ENCODE data around the gene NFIX.

The NFIX gene

DNA sequence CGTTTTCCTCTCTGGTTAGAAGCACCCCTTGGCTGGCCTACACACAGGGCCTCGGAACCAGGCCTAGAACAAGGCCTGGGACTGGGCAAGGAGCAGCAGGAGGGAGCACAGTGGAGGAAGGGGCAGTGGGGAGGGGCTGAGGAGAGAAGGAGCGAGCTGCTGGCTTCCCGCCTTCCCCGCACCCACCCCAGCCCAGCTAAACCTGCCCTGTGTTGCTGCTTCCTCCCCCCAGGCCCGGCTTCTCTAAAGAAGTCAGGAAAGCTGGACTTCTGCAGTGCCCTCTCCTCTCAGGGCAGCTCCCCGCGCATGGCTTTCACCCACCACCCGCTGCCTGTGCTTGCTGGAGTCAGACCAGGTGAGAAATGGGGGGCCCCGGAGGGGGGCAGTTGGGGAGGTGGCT is 83.1 kb downstream of the NFIX start:
- peak overlapping the region; percentile 37 for H3K56ac ChIP-seq (ENCODE audit: low read length)
- WGBS (ENCODE audit: extremely low coverage, insufficient coverage, low lambda C conversion rate), result no CpG with 5 or more reads among the region's 10 CpGs
- no peak overlapping the region for H3K4me3 ChIP-seq (ENCODE audit: low read length)
- no peaks in the 10 kb centered on the region for H3K36me3 ChIP-seq (ENCODE audit: control insufficient read depth, insufficient read depth, low read length)
- H3K4ac ChIP-seq (ENCODE audit: low read depth, low read length), result no peak overlapping the region
- H3K4me1 ChIP-seq (ENCODE audit: control insufficient read depth, low read depth, low read length), result peaks cover 5% of the 10 kb centered on the region
- no peak overlapping the region for H3K27ac ChIP-seq (ENCODE audit: low read depth, low read length)
- H3K9ac ChIP-seq (ENCODE audit: low read length), result no peak overlapping the region
- no peak overlapping the region for H4K8ac ChIP-seq (ENCODE audit: low read depth, low read length)
- no peak overlapping the region for H3K23ac ChIP-seq (ENCODE audit: low read length)
- no peak overlapping the region for H4K5ac ChIP-seq (ENCODE audit: low read length)
- H3K27me3 ChIP-seq (ENCODE audit: insufficient read depth, low read length, poor library complexity), result no peaks in the 10 kb centered on the region
- H3K79me2 ChIP-seq (ENCODE audit: control insufficient read depth, insufficient read depth, low read length), result no peaks in the 10 kb centered on the region
- H2BK5ac ChIP-seq (ENCODE audit: low read length), result no peak overlapping the region
- no peak for DNase-seq
- no peak overlapping the region for H3K4me2 ChIP-seq (ENCODE audit: low read length)
- no peak overlapping the region for H2AK5ac ChIP-seq (ENCODE audit: low read length)
- peak overlapping the region; percentile 13 for H3K18ac ChIP-seq (ENCODE audit: low read length)
- no peaks in the 10 kb centered on the region for H3K79me1 ChIP-seq (ENCODE audit: low read length)
- no peak overlapping the region for H2BK120ac ChIP-seq (ENCODE audit: low read depth, low read length)
- no peak overlapping the region for H2BK15ac ChIP-seq (replicated peaks; ENCODE audit: low read depth)

- Histone ChIP-seq H3K4me2 (ENCODE audit: low read length) (no peak overlapping the region), H3K56ac (ENCODE audit: low read length) (no peak overlapping the region), H3K79me1 (ENCODE audit: low read length) (no peaks in the 10 kb centered on the region), H3K4me3 (ENCODE audit: low read length) (no peak overlapping the region), H4K5ac (ENCODE audit: low read length) (no peak overlapping the region), H3K9ac (ENCODE audit: low read length) (no peak overlapping the region), H3K27ac (ENCODE audit: low read depth, low read length) (no peak overlapping the region), H3K4me1 (ENCODE audit: control insufficient read depth, low read depth, low read length) (peaks cover 5% of the 10 kb centered on the region), H2AK5ac (ENCODE audit: low read length) (no peak overlapping the region), H3K4ac (ENCODE audit: low read depth, low read length) (no peak overlapping the region), H4K8ac (ENCODE audit: low read depth, low read length) (no peak overlapping the region), H2BK5ac (ENCODE audit: low read length) (no peak overlapping the region), H3K27me3 (ENCODE audit: insufficient read depth, low read length, poor library complexity) (no peaks in the 10 kb centered on the region), H3K23ac (ENCODE audit: low read length) (no peak overlapping the region), H2BK120ac (ENCODE audit: low read depth, low read length) (no peak overlapping the region), H3K79me2 (ENCODE audit: control insufficient read depth, insufficient read depth, low read length) (no peaks in the 10 kb centered on the region), H3K18ac (ENCODE audit: low read length) (no peak overlapping the region), H2BK15ac (replicated peaks; ENCODE audit: low read depth) (no peak overlapping the region), H3K36me3 (ENCODE audit: control insufficient read depth, insufficient read depth, low read length) (no peaks in the 10 kb centered on the region)
- no CpG with 5 or more reads among the region's 12 CpGs for WGBS (ENCODE audit: extremely low coverage, insufficient coverage, low lambda C conversion rate)
- DNase-seq, result no peak
Measured at GRCh38 chr19:13078897-13079541, 83.7 kb downstream of the NFIX start.

GRCh38 chr19:13079542-13079986 is 84.3 kb downstream of the NFIX start:
- no peak overlapping the region for H3K18ac ChIP-seq (ENCODE audit: low read length)
- H3K27ac ChIP-seq (ENCODE audit: low read depth, low read length), result no peak overlapping the region
- H3K27me3 ChIP-seq (ENCODE audit: insufficient read depth, low read length, poor library complexity), result no peaks in the 10 kb centered on the region
- H2BK5ac ChIP-seq (ENCODE audit: low read length), result no peak overlapping the region
- no peak overlapping the region for H3K9ac ChIP-seq (ENCODE audit: low read length)
- H2AK5ac ChIP-seq (ENCODE audit: low read length), result no peak overlapping the region
- no peak for DNase-seq
- H2BK15ac ChIP-seq (replicated peaks; ENCODE audit: low read depth), result no peak overlapping the region
- H3K23ac ChIP-seq (ENCODE audit: low read length), result no peak overlapping the region
- no peak overlapping the region for H4K8ac ChIP-seq (ENCODE audit: low read depth, low read length)
- no peak overlapping the region for H3K4ac ChIP-seq (ENCODE audit: low read depth, low read length)
- no peaks in the 10 kb centered on the region for H3K36me3 ChIP-seq (ENCODE audit: control insufficient read depth, insufficient read depth, low read length)
- WGBS (ENCODE audit: extremely low coverage, insufficient coverage, low lambda C conversion rate), result no CpG with 5 or more reads among the region's 16 CpGs
- H3K4me3 ChIP-seq (ENCODE audit: low read length), result no peak overlapping the region
- H4K5ac ChIP-seq (ENCODE audit: low read length), result no peak overlapping the region
- peaks cover 5% of the 10 kb centered on the region for H3K4me1 ChIP-seq (ENCODE audit: control insufficient read depth, low read depth, low read length)
- H2BK120ac ChIP-seq (ENCODE audit: low read depth, low read length), result no peak overlapping the region
- H3K79me2 ChIP-seq (ENCODE audit: control insufficient read depth, insufficient read depth, low read length), result no peaks in the 10 kb centered on the region
- H3K79me1 ChIP-seq (ENCODE audit: low read length), result no peaks in the 10 kb centered on the region
- H3K4me2 ChIP-seq (ENCODE audit: low read length), result no peak overlapping the region
- H3K56ac ChIP-seq (ENCODE audit: low read length), result peak overlapping the region; percentile 31

DNA sequence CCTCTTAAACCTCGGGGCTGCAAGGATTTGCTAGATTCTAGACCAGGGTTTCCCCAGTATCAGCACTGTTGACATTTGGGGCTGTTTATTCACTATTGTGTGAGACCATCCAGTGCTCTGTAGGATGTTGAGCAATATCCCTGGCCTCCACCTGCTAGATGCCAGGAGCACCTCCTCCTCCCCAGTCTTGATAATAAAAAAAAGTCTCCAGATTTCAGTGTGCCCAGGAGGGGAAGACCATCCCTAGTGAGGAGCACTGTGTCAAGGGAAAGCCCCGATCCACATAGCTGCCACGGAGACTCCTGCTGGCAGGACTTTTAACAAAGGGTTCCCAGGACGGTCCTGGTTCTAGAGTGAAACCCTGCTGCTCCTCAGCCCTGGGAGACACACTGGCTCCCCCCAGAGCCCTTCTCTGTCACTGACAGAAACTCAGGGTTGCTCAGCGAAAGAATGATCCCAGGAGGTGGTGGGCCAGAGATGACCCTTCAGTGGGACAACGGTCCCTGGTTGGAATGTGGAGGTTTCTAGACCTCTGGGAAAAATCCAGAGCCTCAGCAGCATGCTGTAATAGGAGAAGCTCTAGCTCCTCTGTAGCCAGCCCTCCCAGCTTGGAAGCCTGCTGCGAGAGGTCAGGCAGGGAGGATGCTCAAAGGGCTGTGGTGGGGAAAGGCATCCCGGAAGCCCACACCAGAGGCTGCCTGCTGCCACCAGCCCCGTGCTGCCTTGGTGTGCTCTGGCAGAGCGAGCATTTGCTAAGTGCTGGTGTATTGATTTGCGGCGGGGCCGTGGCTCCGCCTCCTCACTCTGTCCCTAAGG is 87.1 kb downstream of the NFIX start:
- peak; percentile 89 for DNase-seq
- Histone ChIP-seq H2BK5ac (ENCODE audit: low read length) (no peak overlapping the region), H4K5ac (ENCODE audit: low read length) (no peak overlapping the region), H3K18ac (ENCODE audit: low read length) (no peak overlapping the region), H2BK120ac (ENCODE audit: low read depth, low read length) (no peak overlapping the region), H3K23ac (ENCODE audit: low read length) (no peak overlapping the region), H3K27ac (ENCODE audit: low read depth, low read length) (no peak overlapping the region), H3K4me2 (ENCODE audit: low read length) (no peak overlapping the region), H3K9ac (ENCODE audit: low read length) (no peak overlapping the region), H3K79me1 (ENCODE audit: low read length) (no peaks in the 10 kb centered on the region), H2BK15ac (replicated peaks; ENCODE audit: low read depth) (no peak overlapping the region), H3K4me3 (ENCODE audit: low read length) (no peak overlapping the region), H3K4me1 (ENCODE audit: control insufficient read depth, low read depth, low read length) (peaks cover 5% of the 10 kb centered on the region), H3K56ac (ENCODE audit: low read length) (no peak overlapping the region), H2AK5ac (ENCODE audit: low read length) (no peak overlapping the region), H3K27me3 (ENCODE audit: insufficient read depth, low read length, poor library complexity) (no peaks in the 10 kb centered on the region), H3K79me2 (ENCODE audit: control insufficient read depth, insufficient read depth, low read length) (no peaks in the 10 kb centered on the region), H4K8ac (ENCODE audit: low read depth, low read length) (no peak overlapping the region), H3K4ac (ENCODE audit: low read depth, low read length) (no peak overlapping the region), H3K36me3 (ENCODE audit: control insufficient read depth, insufficient read depth, low read length) (no peaks in the 10 kb centered on the region)
- no CpG with 5 or more reads among the region's 14 CpGs for WGBS (ENCODE audit: extremely low coverage, insufficient coverage, low lambda C conversion rate)

DNA sequence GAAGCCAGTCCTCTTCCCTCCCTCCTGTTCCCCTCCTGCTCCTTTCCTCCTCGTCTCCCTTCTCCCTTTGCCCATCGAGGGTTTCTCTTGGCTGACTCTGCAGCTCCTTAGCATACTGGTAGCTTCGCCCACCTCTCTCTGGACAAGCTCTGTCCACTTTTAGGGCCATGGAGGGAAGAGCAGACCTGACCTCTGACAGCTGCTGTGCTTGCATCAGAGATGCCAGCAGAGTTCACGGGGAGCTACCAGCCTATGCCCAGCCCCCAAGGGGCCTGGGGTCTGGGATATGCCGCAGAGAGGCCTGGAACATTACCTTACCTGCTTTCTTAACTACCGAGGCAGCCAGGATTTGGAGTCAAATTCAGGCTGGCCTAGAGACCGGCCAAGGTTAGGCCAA is 87.7 kb downstream of the NFIX start:
- no peak for DNase-seq
- H3K79me1 ChIP-seq (ENCODE audit: low read length), result no peaks in the 10 kb centered on the region
- no peak overlapping the region for H3K56ac ChIP-seq (ENCODE audit: low read length)
- no peak overlapping the region for H4K8ac ChIP-seq (ENCODE audit: low read depth, low read length)
- H3K9ac ChIP-seq (ENCODE audit: low read length), result no peak overlapping the region
- no peak overlapping the region for H2AK5ac ChIP-seq (ENCODE audit: low read length)
- WGBS (ENCODE audit: extremely low coverage, insufficient coverage, low lambda C conversion rate), result no CpG with 5 or more reads among the region's 7 CpGs
- H3K4ac ChIP-seq (ENCODE audit: low read depth, low read length), result no peak overlapping the region
- H2BK5ac ChIP-seq (ENCODE audit: low read length), result no peak overlapping the region
- H3K23ac ChIP-seq (ENCODE audit: low read length), result no peak overlapping the region
- H3K4me3 ChIP-seq (ENCODE audit: low read length), result no peak overlapping the region
- no peak overlapping the region for H4K5ac ChIP-seq (ENCODE audit: low read length)
- no peaks in the 10 kb centered on the region for H3K27me3 ChIP-seq (ENCODE audit: insufficient read depth, low read length, poor library complexity)
- no peaks in the 10 kb centered on the region for H3K4me1 ChIP-seq (ENCODE audit: control insufficient read depth, low read depth, low read length)
- no peak overlapping the region for H2BK120ac ChIP-seq (ENCODE audit: low read depth, low read length)
- H3K79me2 ChIP-seq (ENCODE audit: control insufficient read depth, insufficient read depth, low read length), result no peaks in the 10 kb centered on the region
- no peaks in the 10 kb centered on the region for H3K36me3 ChIP-seq (ENCODE audit: control insufficient read depth, insufficient read depth, low read length)
- H3K4me2 ChIP-seq (ENCODE audit: low read length), result no peak overlapping the region
- H3K27ac ChIP-seq (ENCODE audit: low read depth, low read length), result no peak overlapping the region
- H3K18ac ChIP-seq (ENCODE audit: low read length), result no peak overlapping the region
- H2BK15ac ChIP-seq (replicated peaks; ENCODE audit: low read depth), result no peak overlapping the region
